NB4 (cell line): Measurements from ENCODE around the gene ABCA6.
"Not testable (repeated sequence)": the region's sequence is repeated elsewhere in the genome, so short reads cannot be mapped to it uniquely, and the experiment has no call there.

ENCODE experiments used
- DNase-seq: peaks from one replicate; pipeline ENCODE4 v3.0.0; 2010; ENCODE audit warnings: low read depth
- H3K4me3 ChIP-seq: one replicate; pipeline ENCODE4 v1.5.1; 2011; ENCODE audit warnings: mild to moderate bottlenecking, low read depth, low read length, moderate library complexity
- MYC ChIP-seq: IDR thresholded peaks from 2 replicates; pipeline ENCODE4 v1.6.1; 2011; ENCODE audit warnings: low read depth, low read length
- POLR2A ChIP-seq: IDR thresholded peaks from 2 replicates; pipeline ENCODE4 v1.6.1; 2011; ENCODE audit warnings: mild to moderate bottlenecking; ENCODE audit not compliant: insufficient read length; ENCODE audit errors: extremely low read depth
- TF ChIP-seq, protein P1 (sequence below): IDR thresholded peaks from 2 replicates; pipeline ENCODE4 v1.6.1; 2011; ENCODE audit warnings: low read depth, low read length
- TF ChIP-seq, protein P2 (sequence below): IDR thresholded peaks from one replicate; pipeline ENCODE4 v1.5.1; 2012; ENCODE audit warnings: low read depth, low read length

The ABCA6 gene

DNA sequence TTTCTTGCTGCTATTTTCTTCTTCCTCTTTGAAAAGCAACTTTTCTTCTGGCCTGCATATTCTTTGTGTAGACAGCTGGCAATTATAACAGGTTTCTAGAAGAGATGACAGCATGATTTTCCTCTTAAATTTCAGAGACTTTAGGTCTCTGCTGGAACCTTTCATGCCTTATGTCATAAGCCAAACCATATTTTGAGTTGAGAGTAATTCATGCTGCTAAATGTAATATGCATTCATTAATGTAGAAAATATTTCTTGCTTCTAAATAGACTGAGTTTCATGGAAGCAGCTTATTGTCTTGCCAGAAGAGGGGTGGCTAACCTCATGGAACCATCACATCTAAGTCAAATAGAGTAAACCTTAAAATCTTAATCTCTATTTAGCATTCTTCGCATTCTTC lies 55.1 kb downstream of the ABCA6 start:
- H3K4me3 ChIP-seq = no peak overlapping the region
- TF ChIP-seq POLR2A (no peak), MYC (no peak)
- TF ChIP-seq, protein P1, sequence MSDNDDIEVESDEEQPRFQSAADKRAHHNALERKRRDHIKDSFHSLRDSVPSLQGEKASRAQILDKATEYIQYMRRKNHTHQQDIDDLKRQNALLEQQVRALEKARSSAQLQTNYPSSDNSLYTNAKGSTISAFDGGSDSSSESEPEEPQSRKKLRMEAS = no peak
- TF ChIP-seq, protein P2, sequence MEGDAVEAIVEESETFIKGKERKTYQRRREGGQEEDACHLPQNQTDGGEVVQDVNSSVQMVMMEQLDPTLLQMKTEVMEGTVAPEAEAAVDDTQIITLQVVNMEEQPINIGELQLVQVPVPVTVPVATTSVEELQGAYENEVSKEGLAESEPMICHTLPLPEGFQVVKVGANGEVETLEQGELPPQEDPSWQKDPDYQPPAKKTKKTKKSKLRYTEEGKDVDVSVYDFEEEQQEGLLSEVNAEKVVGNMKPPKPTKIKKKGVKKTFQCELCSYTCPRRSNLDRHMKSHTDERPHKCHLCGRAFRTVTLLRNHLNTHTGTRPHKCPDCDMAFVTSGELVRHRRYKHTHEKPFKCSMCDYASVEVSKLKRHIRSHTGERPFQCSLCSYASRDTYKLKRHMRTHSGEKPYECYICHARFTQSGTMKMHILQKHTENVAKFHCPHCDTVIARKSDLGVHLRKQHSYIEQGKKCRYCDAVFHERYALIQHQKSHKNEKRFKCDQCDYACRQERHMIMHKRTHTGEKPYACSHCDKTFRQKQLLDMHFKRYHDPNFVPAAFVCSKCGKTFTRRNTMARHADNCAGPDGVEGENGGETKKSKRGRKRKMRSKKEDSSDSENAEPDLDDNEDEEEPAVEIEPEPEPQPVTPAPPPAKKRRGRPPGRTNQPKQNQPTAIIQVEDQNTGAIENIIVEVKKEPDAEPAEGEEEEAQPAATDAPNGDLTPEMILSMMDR = no peak
- DNase-seq = no peak

DNA sequence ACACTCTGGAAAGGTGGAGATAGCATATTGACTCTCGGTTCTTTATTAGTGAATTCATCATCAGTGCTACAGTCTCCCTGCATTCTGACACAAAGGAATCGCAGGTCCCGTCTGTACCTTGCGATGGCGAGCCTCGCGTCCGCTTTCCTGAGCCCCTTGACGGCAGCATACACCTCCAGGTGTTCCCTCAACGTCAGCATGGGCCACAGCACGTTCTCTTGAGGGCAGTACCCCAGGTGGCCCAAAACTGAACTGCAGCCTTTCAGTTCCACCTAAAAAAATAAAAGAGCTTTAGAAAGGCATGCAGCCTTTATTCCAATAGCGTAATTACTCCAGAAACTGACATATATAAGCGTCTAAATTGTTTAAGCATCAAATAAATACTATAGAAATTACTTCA lies 56.8 kb downstream of the ABCA6 start:
- no peak overlapping the region for H3K4me3 ChIP-seq
- TF ChIP-seq, protein P1 = no peak
- TF ChIP-seq, protein P2 = peak; percentile 1
- no peak for DNase-seq

DNA sequence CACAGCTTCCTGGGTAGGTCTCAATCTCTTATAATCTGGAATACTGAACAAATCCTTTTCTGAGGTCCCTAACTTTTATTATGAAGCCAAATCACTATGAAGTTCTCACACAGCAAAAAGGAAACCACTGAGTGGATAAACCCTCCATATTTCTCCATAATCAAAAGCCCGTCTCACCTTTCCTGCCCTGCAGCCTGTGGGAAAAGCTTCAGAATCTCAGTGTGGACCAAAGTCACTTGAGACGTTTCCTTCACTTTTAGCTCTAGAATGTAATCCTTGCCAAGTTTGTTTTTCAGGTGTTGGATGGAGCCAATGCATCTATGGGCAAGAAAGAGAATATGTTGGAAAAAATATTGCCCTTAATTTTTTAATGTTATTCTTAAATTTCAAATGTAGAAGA lies 59.0 kb downstream of the ABCA6 start:
- TF ChIP-seq MYC (no peak), POLR2A (no peak)
- TF ChIP-seq, protein P2 = no peak
- TF ChIP-seq, protein P1 = no peak
- H3K4me3 ChIP-seq = no peak overlapping the region
- no peak for DNase-seq

DNA sequence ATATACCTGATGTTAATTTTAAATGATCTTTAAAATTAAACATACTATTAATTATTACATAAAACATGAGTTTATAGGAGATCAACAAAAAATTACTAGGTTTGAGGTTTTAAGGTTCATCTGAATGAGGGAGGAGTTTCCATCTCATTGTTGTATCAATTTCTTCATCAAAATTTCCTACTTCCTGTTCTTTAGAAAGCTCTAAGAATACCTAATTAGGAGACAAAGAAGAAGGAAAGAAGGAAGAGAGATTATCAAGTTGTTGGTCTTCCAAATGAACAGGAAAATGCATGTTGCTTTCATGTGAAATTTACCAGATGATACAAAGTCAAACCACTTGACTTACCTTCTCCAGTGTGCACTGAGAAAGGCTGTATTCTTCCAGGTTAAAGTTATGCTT lies 62.8 kb downstream of the ABCA6 start:
- no peak overlapping the region for H3K4me3 ChIP-seq
- DNase-seq = no peak
- no peak for TF ChIP-seq MYC
- TF ChIP-seq, protein P1 = no peak
- TF ChIP-seq, protein P2 = no peak
- TF ChIP-seq POLR2A = no peak

DNA sequence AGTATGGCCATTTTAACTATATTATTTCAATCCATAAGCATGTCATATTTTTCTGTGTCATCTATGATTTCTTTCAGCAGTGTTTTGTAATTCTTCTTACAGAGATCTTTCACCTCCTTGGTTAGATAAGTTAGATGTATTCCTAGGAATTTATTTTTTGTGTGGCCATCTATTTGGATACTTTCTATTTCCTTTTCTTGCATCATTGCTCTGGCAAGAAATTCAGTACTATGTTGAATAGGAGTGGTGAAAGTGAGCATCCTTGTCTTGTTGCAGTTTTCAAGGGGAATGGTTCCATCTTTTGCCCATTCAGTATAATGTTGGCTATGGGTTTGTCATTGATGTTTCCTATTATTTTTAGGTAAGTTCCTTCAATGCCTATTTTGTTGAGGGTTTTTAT lies 65.9 kb downstream of the ABCA6 start:
- no peak for DNase-seq
- no peak overlapping the region for H3K4me3 ChIP-seq
- TF ChIP-seq MYC (no peak), POLR2A (no peak)
- TF ChIP-seq, protein P2 = no peak
- TF ChIP-seq, protein P1 = no peak

DNA sequence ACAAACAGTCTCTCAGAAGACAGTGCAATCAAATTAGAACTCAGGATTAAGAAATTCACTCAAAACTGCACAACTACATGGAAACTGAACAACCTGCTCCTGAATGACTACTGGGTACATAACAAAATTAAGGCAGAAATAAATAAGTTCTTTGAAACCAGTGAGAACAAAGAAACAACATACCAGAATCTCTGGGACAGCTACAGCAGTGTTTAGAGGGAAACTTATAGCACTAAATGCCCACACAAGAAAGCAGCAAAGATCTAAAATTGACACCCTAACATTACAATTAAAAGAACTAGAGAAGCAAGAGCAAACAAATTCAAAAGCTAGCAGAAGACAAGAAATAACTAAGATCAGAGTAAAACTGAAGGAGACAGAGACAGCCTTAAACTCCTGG lies 68.3 kb downstream of the ABCA6 start:
- not testable (repeated sequence) for DNase-seq, H3K4me3 ChIP-seq

DNA sequence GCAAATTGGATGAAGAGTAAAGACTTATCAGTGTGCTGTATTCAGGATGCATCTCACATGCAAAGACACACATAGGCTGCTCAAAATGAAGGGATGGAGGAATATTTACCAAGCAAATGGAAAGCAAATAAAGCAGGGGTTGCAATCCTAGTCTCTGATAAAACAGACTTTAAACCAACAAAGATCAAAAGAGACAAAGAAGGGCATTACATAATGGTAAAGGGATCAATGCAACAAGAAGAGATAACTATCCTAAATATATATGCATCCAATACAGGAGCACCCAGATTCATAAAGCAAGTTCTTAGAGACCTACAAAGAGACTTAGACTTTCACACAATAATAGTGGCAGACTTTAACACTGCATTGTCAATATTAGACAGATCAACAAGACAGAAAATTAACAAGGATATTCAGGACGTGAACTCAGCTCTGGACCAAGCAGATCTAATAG lies 68.9 kb downstream of the ABCA6 start:
- not testable (repeated sequence) for H3K4me3 ChIP-seq, DNase-seq

DNA sequence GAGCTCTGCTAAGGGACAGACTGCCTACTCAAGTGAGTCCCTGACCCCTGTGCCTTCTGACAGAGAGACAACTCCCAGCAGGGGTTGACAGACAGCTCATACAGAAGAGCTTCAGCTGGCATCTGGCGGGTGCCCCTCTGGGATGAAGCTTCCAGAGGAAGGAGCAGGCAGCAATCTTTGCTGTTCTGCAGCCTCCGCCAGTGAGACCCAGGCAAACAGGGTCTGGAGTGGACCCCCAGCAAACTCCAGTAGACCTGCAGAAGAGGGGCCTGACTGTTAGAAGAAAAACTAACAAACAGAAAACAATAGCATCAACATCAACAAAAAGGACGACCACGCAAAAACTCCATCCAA lies 70.5 kb downstream of the ABCA6 start:
- H3K4me3 ChIP-seq, DNase-seq: not testable (repeated sequence)

DNA sequence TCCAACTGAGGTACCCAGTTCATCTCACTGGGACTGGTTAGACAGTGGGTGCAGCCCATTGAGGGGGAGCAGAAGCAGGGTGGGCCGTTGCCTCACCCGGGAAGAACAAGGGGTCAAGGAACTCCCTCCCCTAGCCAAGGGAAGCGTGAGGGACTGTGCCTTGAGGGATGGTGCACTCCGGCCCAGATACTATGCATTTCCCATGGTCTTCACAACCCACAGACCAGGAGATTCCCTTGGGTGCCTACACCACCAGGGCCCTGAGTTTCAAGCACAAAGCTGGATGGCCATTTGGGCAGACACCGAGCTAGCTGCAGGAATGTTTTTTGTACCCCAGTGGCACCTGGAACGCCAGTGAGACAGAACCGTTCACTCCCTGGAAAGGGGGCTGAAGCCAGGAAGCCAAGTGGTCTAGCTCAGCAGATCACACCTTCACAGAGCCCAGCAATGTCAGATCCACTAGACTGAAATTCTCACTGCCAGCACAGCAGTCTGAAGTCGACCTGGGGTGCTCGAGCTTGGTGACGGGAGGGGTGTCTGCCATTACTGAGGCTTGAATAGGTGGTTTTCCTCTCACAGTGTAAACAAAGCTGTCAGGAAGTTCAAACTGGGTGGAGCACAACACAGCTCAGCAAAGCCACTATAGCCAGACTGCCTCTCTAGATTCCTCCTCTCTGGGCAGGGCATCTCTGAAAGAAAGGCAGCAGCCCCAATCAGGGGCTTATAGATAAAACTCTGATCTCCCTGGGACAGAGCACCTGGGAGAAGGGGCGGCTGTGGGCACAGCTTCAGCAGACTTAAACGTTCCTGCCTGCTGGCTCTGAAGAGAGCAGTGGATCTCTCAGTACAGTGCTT lies 71.1 kb downstream of the ABCA6 start:
- not testable (repeated sequence) for DNase-seq, H3K4me3 ChIP-seq
